Cardiac fibroblast (primary cell): ENCODE results near the gene PDS5B.

ENCODE experiments used
- DNase-seq, 2 donors: peaks; one replicate each; pipeline versions ENCODE4 v3.0.0 to v3.0.0-alpha.2; 2010; ENCODE audit warnings: low read depth in 2 of 2
- H3K4me3 ChIP-seq, 2 donors: replicated peaks in 1 of 2; 1 replicate in 1 of 2; 2 replicates in 1 of 2; pipeline ENCODE4 v1.5.1; 2011; ENCODE audit warnings: low read depth in 2 of 2, low read length in 2 of 2, mild to moderate bottlenecking in 2 of 2, moderate library complexity in 1 of 2
- CTCF ChIP-seq: IDR thresholded peaks from one replicate; pipeline ENCODE4 v1.5.1; 2011; ENCODE audit warnings: low read depth, mild to moderate bottlenecking, low read length, inconsistent platforms

The PDS5B gene

GRCh38 chr13:32582281-32582680 is 4.0 kb upstream of the PDS5B start:
- DNase-seq: no peak
- TF ChIP-seq CTCF: no peak
- no peak overlapping the region for H3K4me3 ChIP-seq

- H3K4me3 ChIP-seq: no peak overlapping the region
- DNase-seq: no peak
- TF ChIP-seq CTCF: no peak
Observed at GRCh38 chr13:32582991-32583390, 3.3 kb upstream of the PDS5B start.

GRCh38 chr13:32585550-32586079 is 637 bp upstream of the PDS5B start:
- H3K4me3 ChIP-seq: peak overlapping the region; percentile 47 to 51
- TF ChIP-seq CTCF: no peak
- DNase-seq: no peak

GRCh38 chr13:32587011-32587810 is 959 bp downstream of the PDS5B start:
- peak; percentile 1 for TF ChIP-seq CTCF
- peak; percentile 70 to 73 for DNase-seq
- H3K4me3 ChIP-seq: peak overlapping the region; percentile 83 to 86

GRCh38 chr13:32587811-32588170 is 1.5 kb downstream of the PDS5B start:
- no peak for TF ChIP-seq CTCF

GRCh38 chr13:32588736-32589135 is 2.5 kb downstream of the PDS5B start:
- H3K4me3 ChIP-seq: peak overlapping the region; percentile 11 to 83
- no peak for TF ChIP-seq CTCF
- peak in 1 of 2 donors; percentile 30 for DNase-seq

More at GRCh38 chr13:32587811-32588170, 1.5 kb downstream of the PDS5B start:
- peak overlapping the region; percentile 83 to 86 for H3K4me3 ChIP-seq
- peak in 1 of 2 donors; percentile 46 for DNase-seq
